UCSD-AML1 (cell line): ENCODE results near the gene HAUS5.
"Not testable (repeated sequence)": the region's sequence is repeated elsewhere in the genome, so short reads cannot be mapped to it uniquely, and the experiment has no call there.

Source experiments
- DNase-seq: peaks from one replicate; lab custom pipeline; 2025; ENCODE audit not compliant: unreplicated experiment; lab: John Stamatoyannopoulos, UW

The HAUS5 gene

GRCh38 chr19:35607170-35607569 lies 5.4 kb upstream of the HAUS5 start:
- not testable (repeated sequence) for DNase-seq

DNA sequence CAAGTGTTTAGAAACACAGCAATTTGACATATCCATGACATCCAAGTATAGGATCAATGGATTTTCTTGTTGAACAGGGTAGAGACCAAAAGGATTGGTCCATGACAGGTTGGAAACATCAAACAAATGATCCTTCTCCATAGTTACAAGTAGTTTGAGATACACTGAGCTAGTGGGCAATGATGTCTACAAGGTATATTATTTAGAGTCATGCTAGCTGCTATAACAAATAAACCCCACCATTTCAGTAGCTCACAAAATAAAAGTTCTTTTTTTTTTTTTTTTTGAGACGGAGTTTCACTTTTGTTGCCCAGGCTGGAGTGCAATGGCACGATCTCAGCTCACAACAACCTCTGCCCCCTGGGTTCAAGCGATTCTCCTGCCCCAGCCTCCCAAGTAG lies 4.9 kb upstream of the HAUS5 start:
- no peak for DNase-seq

GRCh38 chr19:35608251-35608650 lies 4.3 kb upstream of the HAUS5 start:
- DNase-seq, result no peak

- DNase-seq, result peak; percentile 47
Observed at GRCh38 chr19:35609851-35610353, 2.6 kb upstream of the HAUS5 start.

- no peak for DNase-seq
Observed at GRCh38 chr19:35612224-35612558, 344 bp upstream of the HAUS5 start.

DNA sequence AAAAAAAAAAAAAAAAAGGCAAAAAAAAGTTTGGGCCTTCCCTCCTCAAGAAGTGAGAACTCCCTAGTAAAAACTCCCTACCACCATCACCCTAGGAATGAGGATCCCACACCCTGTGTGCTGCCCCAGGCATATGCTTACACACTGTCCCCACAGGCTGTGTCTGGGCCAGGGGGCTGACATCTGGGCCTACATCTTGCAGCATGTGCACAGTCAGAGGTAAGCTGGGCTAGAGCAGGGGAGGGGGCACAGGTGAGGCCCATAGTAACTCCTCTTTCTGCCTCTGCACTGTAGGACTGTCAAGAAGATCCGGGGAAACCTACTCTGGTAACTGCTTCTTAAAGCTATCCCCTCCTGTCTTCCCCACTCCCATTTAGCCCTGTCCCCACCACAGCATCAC lies 1.0 kb downstream of the HAUS5 start:
- DNase-seq, result no peak

DNA sequence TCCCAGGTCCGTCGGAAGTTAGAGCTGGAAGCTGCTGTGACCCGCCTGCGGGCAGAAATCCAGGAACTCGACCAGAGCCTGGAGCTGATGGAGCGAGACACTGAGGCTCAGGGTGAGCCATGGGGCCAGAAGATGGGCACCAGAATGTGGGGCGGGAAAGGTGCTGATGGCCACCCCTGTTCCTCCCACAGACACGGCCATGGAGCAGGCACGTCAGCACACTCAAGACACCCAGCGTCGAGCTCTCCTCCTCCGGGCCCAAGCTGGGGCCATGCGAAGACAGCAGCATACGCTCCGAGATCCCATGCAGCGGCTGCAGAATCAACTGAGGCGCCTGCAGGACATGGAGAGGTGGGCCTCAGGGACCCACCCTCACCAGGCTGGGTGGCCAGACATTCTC lies 2.5 kb downstream of the HAUS5 start:
- DNase-seq, result no peak

GRCh38 chr19:35618857-35619256 lies 6.3 kb downstream of the HAUS5 start:
- DNase-seq, result no peak

GRCh38 chr19:35619290-35619923 lies 6.9 kb downstream of the HAUS5 start:
- DNase-seq, result no peak

- DNase-seq, result no peak
Observed at GRCh38 chr19:35620001-35620400, 7.5 kb downstream of the HAUS5 start.

GRCh38 chr19:35621708-35622107 lies 9.2 kb downstream of the HAUS5 start:
- no peak for DNase-seq

- no peak for DNase-seq
Observed at GRCh38 chr19:35622750-35623149, 10.2 kb downstream of the HAUS5 start.

DNA sequence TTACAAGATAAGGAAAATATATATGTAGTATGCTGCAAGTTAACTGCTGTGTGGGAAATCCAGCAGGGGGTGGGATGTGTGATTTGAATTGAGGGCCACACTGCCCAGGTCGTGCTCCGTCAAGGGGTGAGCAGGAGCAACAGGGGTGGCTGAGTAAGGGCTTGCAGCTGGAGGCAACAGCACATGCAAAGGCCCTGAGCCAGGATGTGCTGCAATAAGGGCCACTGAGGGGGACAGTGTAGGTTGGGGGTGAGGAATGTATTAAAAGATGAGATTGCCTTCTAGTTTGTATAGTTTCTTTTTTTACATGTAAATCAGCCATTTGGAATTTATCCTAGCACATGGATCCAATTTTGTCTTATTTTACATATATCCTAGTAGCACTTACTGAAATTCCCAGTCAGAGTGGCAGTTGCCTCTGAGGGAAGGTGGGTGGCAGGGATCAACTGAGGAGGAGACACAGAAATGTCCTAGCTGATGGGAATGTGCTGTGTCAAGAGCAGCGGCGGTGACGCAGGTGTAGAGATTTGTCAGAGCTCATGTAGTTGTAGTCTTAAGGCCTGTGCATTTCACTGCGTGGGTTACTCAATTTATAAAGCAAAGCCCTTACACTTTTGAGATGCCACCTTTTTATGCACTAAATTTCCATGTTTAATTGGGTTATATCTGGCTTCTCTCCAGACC lies 10.9 kb downstream of the HAUS5 start:
- DNase-seq, result no peak

- no peak for DNase-seq
Observed at GRCh38 chr19:35628264-35628564, 15.7 kb downstream of the HAUS5 start.

- peak; percentile 96 for DNase-seq
Observed at GRCh38 chr19:35628565-35629331, 16.2 kb downstream of the HAUS5 start, which contains the start of gene RBM42. Gene RBM42 (plus strand): TSS chr19:35629036. CDS start chr19:35629154, 118 bp downstream.

GRCh38 chr19:35629332-35629633 lies 16.7 kb downstream of the HAUS5 start:
- DNase-seq, result no peak

- DNase-seq, result no peak
Observed at GRCh38 chr19:35633727-35634440, 21.3 kb downstream of the HAUS5 start.

- DNase-seq, result no peak
Observed at GRCh38 chr19:35636651-35637050, 24.1 kb downstream of the HAUS5 start.

DNA sequence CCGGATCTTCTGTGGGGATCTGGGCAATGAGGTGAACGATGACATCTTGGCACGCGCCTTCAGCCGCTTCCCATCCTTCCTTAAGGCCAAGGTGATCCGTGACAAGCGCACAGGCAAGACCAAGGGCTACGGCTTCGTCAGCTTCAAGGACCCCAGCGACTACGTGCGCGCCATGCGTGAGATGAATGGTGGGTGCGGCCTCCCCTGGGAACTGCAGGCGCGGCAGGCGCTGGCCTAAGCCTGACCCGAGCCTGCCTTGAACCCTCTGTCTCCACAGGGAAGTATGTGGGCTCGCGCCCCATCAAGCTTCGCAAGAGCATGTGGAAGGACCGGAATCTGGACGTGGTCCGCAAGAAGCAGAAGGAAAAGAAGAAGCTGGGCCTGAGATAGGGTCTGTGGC lies 24.6 kb downstream of the HAUS5 start:
- no peak for DNase-seq

DNA sequence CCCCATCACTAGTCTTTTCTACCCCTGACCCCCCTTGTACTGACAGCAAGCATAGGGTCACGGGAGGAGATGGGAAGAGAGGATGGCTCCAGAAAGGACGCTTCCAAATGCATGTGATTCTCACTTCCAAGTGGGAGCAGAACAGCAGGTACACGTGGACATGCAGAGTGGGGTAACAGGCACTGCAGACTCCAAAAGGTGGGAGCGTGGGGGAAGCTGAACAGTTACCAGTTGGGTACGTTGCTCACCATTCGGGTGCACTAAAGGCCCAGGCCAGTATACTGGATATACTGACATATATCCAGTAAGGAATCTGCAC lies 26.7 kb downstream of the HAUS5 start:
- no peak for DNase-seq

DNA sequence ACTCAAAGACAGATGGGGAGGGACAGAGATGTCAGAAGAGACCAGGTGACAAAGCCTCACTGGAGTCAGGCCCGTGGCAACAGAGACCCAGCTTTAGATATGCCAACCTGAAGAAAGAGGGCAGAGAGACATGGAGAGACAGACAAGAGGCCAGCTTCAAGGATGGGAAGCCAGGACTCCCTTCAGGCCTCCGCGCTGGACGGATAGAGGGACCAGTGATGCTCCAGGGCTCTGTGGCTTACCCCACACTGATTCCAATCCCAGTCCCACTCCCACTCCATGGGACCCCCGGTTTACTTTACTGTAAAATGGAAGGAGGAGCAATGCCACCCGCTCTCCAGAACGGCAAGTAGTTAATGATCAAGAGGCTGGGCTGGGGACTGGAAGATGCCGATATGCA lies 27.3 kb downstream of the HAUS5 start:
- DNase-seq, result no peak
